ENCODE measurements around the gene ZCCHC8. TPM values are rescaled to one million over a fixed set of nuclear protein-coding genes. Genes with fewer than 3 reads are reported as not detected.

Gene ZCCHC8
- polyA plus RNA-seq, 1 donor (not counting 4 experiments of a cell fraction or from before 2014, with no cell fraction given): 14.0 TPM

GRCh38 chr12:122457627-122458026, 43.1 kb downstream of the ZCCHC8 start:
- no peak overlapping the region for H3K9ac ChIP-seq (ENCODE audit: control insufficient read depth, extremely low read depth, insufficient read depth, low read length)
- no peaks in the 10 kb centered on the region for H3K9me1 ChIP-seq (ENCODE audit: control insufficient read depth, extremely low read depth, insufficient read depth, low read length)
- no peaks in the 10 kb centered on the region for H3K9me3 ChIP-seq (ENCODE audit: control insufficient read depth, low read depth, low read length)
- H3K4me2 ChIP-seq (ENCODE audit: control insufficient read depth, extremely low read depth, insufficient read depth, low read depth, low read length): no peak overlapping the region
- no peak for FAIRE-seq
- H4K20me1 ChIP-seq (ENCODE audit: control insufficient read depth, extremely low read depth, insufficient read depth, low read length): no peaks in the 10 kb centered on the region
- no peak overlapping the region for H3K27ac ChIP-seq (ENCODE audit: control insufficient read depth, insufficient read depth, low read length)
- dilution Hi-C loops (cut with MboI; ENCODE audit: extremely low pct_ligation_motif_present, low sequenced_read_pairs): no loop called here
- TF ChIP-seq CTCF (optimal IDR thresholded peaks at IDR 0.05 in 1 of 3, IDR thresholded peaks at IDR 0.05 in 1 of 3, conservative IDR thresholded peaks at IDR 0.05 in 1 of 3; ENCODE audit: extremely low read depth in 1 of 3, insufficient read depth in 2 of 3, low read length in 3 of 3) (no peak), EZH2 (IDR thresholded peaks at IDR 0.05; ENCODE audit: low read length) (no peak)
- no peak for DNase-seq (ENCODE audit: low read depth, low spot score)
- H3K27me3 ChIP-seq (ENCODE audit: control insufficient read depth, extremely low read depth, insufficient read depth, low read length): no peaks in the 10 kb centered on the region
- no peaks in the 10 kb centered on the region for H3K36me3 ChIP-seq (ENCODE audit: control insufficient read depth in 2 of 2, extremely low read depth in 1 of 2, insufficient read depth in 2 of 2, low read length in 2 of 2)
- H3K79me2 ChIP-seq (ENCODE audit: control insufficient read depth, insufficient read depth, low read length): no peaks in the 10 kb centered on the region
- no peaks in the 10 kb centered on the region for H3K4me1 ChIP-seq (ENCODE audit: control insufficient read depth, extremely low read depth, insufficient read depth, low read length)
- no peak overlapping the region for H3K4me3 ChIP-seq (ENCODE audit: control insufficient read depth in 2 of 3, extremely low read depth in 1 of 3, insufficient read depth in 2 of 3, low read depth in 1 of 3, low read length in 3 of 3)
- H2AFZ ChIP-seq (ENCODE audit: control insufficient read depth, low read length): no peak overlapping the region

GRCh38 chr12:122454739-122455138, 46.0 kb downstream of the ZCCHC8 start:
- H3K79me2 ChIP-seq (ENCODE audit: control insufficient read depth, insufficient read depth, low read length): no peaks in the 10 kb centered on the region
- TF ChIP-seq EZH2 (IDR thresholded peaks at IDR 0.05; ENCODE audit: low read length): no peak
- TF ChIP-seq CTCF (optimal IDR thresholded peaks at IDR 0.05 in 1 of 3, IDR thresholded peaks at IDR 0.05 in 1 of 3, conservative IDR thresholded peaks at IDR 0.05 in 1 of 3; ENCODE audit: extremely low read depth in 1 of 3, insufficient read depth in 2 of 3, low read length in 3 of 3): no peak
- H3K4me1 ChIP-seq (ENCODE audit: control insufficient read depth, extremely low read depth, insufficient read depth, low read length): peaks cover 2% of the 10 kb centered on the region
- H3K4me3 ChIP-seq (ENCODE audit: control insufficient read depth in 2 of 3, extremely low read depth in 1 of 3, insufficient read depth in 2 of 3, low read depth in 1 of 3, low read length in 3 of 3): no peak overlapping the region
- no peak overlapping the region for H3K27ac ChIP-seq (ENCODE audit: control insufficient read depth, insufficient read depth, low read length)
- H3K4me2 ChIP-seq (ENCODE audit: control insufficient read depth, extremely low read depth, insufficient read depth, low read depth, low read length): no peak overlapping the region
- H3K9me1 ChIP-seq (ENCODE audit: control insufficient read depth, extremely low read depth, insufficient read depth, low read length): no peaks in the 10 kb centered on the region
- no peak overlapping the region for H2AFZ ChIP-seq (ENCODE audit: control insufficient read depth, low read length)
- DNase-seq (ENCODE audit: low read depth, low spot score) (no peak), FAIRE-seq (no peak)
- dilution Hi-C loops (cut with MboI; ENCODE audit: extremely low pct_ligation_motif_present, low sequenced_read_pairs): no loop called here
- no peaks in the 10 kb centered on the region for H3K27me3 ChIP-seq (ENCODE audit: control insufficient read depth, extremely low read depth, insufficient read depth, low read length)
- no peaks in the 10 kb centered on the region for H3K36me3 ChIP-seq (ENCODE audit: control insufficient read depth in 2 of 2, extremely low read depth in 1 of 2, insufficient read depth in 2 of 2, low read length in 2 of 2)
- no peak overlapping the region for H3K9ac ChIP-seq (ENCODE audit: control insufficient read depth, extremely low read depth, insufficient read depth, low read length)
- no peaks in the 10 kb centered on the region for H3K9me3 ChIP-seq (ENCODE audit: control insufficient read depth, low read depth, low read length)
- no peaks in the 10 kb centered on the region for H4K20me1 ChIP-seq (ENCODE audit: control insufficient read depth, extremely low read depth, insufficient read depth, low read length)
